GM19023 (cell line): ENCODE measurements around the gene ADGRG6.

ENCODE experiments used
- ATAC-seq: cut with Tn5 transposase; IDR thresholded peaks from one replicate; pipeline ENCODE4 v1.9.1; 2021; ENCODE audit warnings: mild to moderate bottlenecking, moderate library complexity; ENCODE audit not compliant: unreplicated experiment

ADGRG6 gene

GRCh38 chr6:142374091-142374770 lies 72.4 kb downstream of the ADGRG6 start:
- no peak for ATAC-seq

DNA sequence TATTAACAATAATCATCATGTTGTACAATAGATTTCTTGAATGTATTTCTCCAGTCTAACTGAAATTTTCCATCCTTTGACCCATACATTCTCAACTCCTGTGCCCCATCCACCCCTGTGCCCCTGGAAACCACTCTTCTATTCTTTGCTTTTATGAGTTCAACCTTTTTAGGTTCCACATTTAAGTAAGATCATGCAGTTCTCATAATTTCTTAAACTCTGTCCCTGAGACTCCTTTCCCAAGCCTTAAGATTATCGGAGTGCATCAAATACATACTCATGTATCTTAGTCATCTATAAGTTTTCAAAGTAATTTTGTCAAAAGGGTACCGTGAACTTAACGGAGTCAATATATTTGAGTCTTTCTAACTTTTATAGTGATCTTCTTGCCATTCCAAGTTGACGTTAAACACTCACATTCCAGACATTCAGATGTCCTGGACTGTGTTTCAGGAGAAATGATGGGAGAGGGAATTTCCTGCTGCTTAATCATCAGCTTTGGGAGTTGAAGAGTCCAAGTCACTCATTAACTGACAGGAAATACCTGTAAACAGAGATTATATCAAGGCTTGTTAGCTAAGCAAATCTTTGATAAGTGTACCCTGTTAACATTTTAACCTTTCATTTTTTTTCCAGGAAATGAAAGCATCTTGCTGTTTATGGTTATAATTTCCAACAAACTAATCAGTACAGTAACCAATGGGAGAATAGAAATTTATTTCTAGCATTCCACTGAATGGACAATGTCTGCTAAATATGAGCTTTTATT lies 73.3 kb downstream of the ADGRG6 start:
- no peak for ATAC-seq

GRCh38 chr6:142376115-142376514 lies 74.3 kb downstream of the ADGRG6 start:
- ATAC-seq, result no peak

GRCh38 chr6:142376800-142377496 lies 75.1 kb downstream of the ADGRG6 start:
- no peak for ATAC-seq

DNA sequence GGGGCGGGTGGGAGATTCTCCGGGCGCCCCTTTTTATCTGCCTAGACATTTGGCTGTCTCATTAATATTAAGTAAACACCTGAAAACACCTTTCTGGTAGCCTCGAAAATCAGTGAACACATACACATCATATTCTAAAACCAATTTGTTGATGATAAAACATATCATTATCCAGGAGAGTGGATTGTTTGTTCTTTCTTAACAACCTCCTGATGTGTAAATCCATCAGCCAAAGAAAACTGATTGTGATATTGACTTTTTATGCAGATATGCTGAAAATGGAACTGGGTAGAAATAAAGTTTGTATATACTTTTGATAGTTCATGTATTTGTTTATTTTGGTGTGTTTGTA lies 75.7 kb downstream of the ADGRG6 start:
- no peak for ATAC-seq

DNA sequence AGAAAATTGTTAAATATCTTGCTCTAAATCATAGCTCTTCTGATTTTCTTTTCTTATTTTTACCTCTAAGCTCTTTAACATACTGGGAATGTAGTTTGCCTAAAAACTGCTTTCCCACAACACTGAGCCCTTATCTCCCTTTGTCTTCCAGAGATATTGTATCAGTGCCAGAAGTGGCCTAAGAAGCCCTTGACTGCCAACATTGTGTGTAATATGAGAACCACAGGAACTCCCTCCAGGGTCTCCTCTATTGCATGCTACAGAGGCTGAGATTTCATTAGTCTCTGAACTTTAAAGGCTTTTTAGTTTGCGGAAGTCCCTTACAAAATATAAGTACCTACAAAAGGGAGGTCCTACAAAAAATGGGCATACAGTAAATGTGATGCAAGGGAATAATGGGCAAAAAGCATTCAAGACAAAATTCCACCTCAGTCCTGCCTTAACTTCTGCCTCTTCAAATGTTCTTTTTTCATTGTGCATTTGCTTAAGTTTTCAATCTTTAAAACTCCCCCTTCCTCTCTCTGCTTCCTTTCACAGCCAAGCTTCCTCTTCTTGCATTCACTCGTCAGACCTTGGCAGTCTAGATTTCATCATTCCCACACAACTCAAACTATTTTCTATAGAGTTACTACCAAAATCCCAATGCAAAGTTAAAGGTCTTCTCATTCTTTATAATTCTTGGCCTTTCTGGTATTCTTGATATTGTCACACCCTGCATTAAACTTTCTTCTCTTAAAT lies 76.5 kb downstream of the ADGRG6 start:
- ATAC-seq, result no peak

DNA sequence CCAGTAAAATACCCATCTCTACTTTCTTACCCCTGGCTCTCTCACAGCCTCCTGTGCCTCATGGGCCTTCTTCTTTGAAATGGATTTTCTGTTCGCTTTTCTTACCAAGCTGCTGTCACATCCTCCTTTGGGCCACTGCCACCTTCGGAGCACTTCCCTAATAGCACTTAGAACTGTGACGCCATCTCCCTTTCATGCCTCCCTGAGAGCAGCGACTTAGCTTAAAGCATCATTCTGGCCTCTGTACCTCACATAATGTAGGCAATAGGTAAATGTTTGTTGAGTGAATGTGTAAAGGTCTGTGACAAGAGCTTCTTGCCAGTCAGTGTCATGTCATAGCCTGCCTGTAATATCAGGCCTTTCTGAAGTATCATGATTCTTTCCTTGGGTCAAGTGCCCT lies 78.8 kb downstream of the ADGRG6 start:
- no peak for ATAC-seq

DNA sequence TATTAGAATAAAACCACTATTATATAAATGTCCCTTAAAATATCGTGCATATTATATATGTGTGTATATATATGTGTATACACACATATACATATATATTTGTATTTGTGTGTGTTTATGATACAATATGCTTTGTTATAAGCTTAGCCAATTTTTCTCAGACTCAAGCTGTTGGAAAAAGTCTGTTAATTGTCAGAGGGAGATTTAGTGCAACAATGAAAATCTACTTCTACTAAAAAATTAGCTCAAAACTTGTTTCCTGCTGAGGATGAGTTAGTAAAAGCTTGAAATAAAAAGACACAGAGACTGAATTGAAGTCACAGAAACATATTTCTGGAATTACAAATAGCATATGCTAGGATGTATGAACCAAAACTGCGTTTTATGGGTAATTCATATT lies 79.4 kb downstream of the ADGRG6 start:
- ATAC-seq, result no peak

- ATAC-seq, result no peak
Observed at GRCh38 chr6:142381845-142382378, 80.1 kb downstream of the ADGRG6 start.

DNA sequence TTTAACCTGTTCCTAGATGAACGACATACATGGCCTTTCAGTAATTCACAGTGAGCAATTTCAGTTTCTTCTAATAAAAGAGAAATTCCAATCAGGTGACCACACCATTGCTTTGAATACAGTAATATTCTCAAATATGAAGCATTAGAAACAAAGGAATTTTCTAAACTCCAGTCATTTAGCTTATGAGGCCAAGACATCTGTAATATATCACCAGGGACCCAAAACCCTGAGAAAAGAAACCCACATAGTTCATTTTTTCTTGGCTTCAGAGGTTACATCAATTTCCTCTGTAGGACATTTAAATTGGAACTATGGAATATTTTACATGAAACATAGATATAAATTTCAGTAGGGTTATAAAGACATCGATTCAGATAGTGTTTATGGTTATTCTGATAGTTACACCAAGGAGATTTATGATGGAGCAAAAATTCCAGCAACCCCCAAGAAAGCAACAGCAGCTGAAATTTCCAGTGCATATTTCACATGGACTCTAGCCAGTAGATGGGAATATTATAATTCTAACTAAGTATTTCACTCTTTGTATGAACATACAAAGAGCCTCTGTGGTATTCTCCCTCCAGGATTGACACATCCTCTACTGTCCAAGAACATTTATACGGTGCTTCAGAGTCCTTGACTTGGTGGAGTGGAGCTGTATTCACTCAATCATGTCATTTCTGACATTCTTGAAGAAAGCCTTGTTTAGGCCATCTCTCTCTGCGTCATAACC lies 82.9 kb downstream of the ADGRG6 start:
- ATAC-seq, result no peak

DNA sequence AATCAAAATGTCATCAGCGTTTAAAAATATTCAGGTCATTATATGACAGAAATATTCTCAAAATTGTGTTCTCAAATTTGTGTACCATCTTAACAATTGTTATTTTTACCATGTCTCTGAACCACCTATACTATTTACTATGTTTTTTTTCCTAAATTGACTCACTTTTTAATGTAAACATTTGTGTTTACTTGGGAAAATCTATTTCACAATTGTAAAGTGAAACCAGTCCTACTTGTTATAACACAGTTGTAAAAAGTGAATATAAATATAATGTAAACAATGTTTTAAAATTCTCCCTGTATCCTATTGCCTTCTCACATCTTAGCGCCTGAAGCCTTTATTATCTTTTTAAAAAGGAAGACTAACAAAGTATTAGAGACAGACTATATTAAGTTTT lies 83.5 kb downstream of the ADGRG6 start:
- ATAC-seq, result no peak

DNA sequence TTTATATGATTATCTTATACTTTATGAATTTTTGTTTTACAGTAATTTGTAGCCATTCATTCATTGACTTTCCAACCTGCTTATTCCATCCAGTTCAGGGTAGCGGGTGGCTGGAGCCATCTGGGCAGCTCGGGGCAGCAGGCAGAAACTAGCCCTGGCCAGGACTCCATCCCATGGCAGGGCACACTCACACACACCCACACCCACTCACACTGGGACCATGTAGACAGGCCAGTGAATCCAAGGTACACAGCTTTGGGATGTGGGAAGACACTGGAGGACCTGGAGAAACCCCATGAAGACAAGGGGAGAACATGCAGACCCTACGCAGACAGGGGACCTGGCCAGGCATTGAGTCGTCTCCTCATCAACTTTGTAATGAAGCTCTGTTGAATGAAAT lies 84.8 kb downstream of the ADGRG6 start:
- ATAC-seq, result no peak

DNA sequence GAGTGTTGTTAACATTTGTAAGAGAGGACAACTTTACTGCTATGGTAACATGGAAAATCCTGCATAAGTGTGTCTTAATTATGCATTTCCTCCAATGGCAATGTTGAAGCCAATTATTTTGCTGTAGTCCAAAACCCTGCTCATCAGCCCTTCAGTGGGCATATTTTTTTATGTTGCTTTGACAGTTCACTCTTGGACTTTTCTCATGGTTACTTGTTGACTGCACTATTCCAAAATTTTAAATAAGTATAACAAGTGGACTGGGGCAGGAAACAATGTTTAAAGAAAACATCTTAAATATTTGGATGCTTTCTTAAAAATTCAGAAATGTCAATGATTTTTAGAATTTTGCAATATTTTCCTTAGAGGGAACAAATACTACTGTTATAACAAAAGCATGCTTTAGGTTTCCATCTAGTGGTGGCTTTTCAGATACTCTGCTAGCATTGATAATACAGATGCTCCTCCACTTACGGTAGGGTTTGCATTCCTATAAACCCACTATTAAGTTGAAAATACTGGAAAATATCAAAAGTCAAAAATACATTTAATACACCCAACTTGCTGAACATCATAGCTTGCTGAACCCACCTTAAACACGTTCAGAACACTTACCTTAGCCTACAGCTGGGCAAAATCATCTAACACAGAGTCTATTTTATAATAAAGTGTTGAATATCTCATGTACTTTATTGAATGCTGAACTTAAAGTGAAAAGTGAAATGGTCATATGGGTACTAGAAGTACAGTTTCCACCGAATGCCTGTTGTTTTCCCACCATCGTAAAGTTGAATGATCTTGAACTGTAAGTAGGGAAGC lies 86.4 kb downstream of the ADGRG6 start:
- ATAC-seq, result no peak

DNA sequence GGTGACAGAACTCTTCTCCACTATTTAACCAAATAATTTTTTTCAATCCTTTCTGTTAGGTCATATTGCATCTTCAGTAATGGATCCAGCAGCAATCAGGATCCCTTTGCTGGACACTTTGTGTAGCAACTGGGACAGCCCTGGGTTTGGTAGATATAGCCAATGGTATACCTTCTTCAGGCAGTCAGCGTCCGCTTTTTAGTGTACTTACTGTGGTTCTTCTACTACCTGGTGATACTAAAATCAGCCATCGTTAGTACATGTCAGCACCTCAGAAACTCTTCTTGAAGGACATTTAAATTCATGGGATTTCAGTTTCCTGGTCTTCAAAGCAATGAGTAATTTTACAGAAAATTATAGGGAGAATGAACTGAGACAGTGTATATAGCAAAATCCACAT lies 93.5 kb downstream of the ADGRG6 start:
- ATAC-seq, result no peak

- peak; percentile 93 for ATAC-seq
Observed at GRCh38 chr6:142395768-142396231, 94.0 kb downstream of the ADGRG6 start.

- no peak for ATAC-seq
Observed at GRCh38 chr6:142398353-142398752, 96.5 kb downstream of the ADGRG6 start.

GRCh38 chr6:142399739-142400138 lies 97.9 kb downstream of the ADGRG6 start:
- no peak for ATAC-seq

- ATAC-seq, result no peak
Observed at GRCh38 chr6:142400495-142400894, 98.7 kb downstream of the ADGRG6 start.

GRCh38 chr6:142401838-142402237 lies 100.0 kb downstream of the ADGRG6 start:
- ATAC-seq, result no peak
